Measurements from ENCODE around the gene MAGEH1.

GRCh38 chrX:55488593-55489313, 36.8 kb downstream of the MAGEH1 start:
- TF ChIP-seq POLR2AphosphoS5 (IDR thresholded peaks at IDR 0.05), result no peak
- no peak for TF ChIP-seq CTCF (IDR thresholded peaks at IDR 0.05)

All from upper lobe of left lung (tissue), 4 donors.